ENCODE results near the gene PHF12. TPM values are rescaled to one million over a fixed set of nuclear protein-coding genes. Genes with fewer than 3 reads are reported as not detected.

PHF12 gene
- polyA plus RNA-seq, 1 donor = 33.5 TPM

- no peak for DNase-seq
These were observed 23.7 kb upstream of the PHF12 start for GRCh38 chr17:28975031-28975430.

DNA sequence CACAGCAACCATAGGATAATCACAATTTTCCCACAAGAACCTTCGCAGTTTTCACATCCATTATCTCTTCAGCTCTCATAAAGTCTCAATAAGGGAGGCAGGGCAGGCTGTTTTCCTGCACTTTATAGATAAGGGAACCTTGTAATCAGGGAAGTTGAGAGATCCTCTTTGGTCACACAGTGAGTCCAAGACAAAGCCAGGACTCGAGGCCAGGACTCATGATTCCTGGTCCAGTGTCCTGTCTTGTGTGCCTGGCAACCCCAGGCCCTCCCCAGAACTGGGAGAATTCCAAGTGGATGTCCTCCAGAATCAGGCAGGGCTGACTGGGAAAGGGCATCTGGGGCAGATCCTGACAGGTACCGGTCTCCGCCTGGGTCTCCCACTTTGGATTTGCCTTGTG lies 23.1 kb upstream of the PHF12 start:
- DNase-seq = no peak

DNA sequence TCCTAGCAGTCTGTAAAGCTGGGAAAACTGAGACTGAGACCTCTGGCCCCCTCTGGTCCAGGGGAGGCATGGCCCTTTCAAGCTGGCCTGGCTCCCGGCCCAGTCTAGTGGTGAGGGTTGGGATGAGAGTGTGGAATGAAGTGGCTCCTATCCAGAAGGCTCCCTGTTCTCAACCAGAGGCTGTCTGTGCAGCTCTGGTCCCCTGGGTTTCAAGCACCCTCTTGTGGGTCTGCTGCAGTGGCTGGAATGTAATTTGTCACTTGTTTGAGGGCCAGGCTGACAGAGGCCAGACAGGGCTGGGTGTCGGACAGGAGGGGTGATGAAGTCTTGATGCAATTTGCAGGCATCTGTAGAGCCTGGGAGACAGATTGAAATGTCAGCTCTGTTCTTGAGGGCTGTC lies 22.1 kb upstream of the PHF12 start:
- DNase-seq = no peak

GRCh38 chr17:28972437-28972836 lies 21.1 kb upstream of the PHF12 start:
- no peak for DNase-seq

GRCh38 chr17:28970879-28971278 lies 19.6 kb upstream of the PHF12 start:
- DNase-seq = peak; percentile 64

DNA sequence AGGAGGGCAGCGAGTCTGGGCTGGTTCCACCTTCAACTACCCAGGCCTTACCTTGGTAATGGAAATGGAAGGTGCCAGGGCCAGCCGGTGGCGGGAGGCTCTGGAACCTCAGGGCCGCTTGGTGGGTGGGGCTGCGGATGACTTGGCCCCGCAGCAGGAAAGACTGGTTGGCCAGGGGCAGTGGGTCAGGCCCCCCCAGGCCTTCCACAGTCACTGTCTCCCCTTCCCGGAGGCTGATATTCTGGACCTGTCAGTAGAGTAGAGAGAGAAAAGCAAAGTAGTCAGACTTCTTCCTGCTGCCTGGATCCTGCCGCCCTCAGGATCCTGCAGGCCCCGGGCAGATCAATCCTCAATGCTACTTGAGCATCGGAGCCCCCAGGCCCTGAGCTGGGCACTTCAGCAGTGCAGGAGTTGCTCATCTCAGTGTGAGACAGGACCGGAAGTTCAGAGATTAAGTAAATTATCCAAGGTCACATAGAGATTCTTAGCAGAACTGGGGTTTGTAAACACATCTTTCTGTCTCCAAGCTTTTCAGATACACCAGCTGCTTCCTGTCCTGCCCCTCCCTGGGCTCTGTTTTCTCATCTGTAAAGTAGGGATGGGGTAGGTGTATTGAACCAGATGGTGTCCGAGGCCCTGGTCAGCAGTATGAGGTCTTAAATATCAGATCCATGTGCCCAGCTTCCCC lies 18.5 kb upstream of the PHF12 start:
- no peak for DNase-seq

DNA sequence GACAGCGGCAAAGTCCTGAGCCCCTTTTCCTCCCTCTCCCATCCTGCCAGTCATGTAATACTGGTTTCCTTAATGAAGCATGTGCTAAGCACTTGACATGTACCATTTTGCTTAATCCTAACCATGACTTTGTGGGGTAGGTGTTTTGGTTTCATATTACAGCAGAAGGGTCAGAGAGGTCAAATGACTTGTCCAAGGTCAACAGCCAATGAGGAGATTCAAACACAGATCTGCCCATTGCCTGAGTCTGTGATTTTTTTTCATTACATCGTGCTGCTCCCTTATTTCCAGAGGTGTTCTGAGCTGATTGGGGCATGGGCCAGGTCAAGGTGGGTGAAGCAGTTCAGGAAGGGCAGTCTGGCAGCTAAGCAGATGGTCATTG lies 17.6 kb upstream of the PHF12 start:
- no peak for DNase-seq

- DNase-seq = no peak
These were observed 17.1 kb upstream of the PHF12 start for GRCh38 chr17:28968231-28968913.

DNA sequence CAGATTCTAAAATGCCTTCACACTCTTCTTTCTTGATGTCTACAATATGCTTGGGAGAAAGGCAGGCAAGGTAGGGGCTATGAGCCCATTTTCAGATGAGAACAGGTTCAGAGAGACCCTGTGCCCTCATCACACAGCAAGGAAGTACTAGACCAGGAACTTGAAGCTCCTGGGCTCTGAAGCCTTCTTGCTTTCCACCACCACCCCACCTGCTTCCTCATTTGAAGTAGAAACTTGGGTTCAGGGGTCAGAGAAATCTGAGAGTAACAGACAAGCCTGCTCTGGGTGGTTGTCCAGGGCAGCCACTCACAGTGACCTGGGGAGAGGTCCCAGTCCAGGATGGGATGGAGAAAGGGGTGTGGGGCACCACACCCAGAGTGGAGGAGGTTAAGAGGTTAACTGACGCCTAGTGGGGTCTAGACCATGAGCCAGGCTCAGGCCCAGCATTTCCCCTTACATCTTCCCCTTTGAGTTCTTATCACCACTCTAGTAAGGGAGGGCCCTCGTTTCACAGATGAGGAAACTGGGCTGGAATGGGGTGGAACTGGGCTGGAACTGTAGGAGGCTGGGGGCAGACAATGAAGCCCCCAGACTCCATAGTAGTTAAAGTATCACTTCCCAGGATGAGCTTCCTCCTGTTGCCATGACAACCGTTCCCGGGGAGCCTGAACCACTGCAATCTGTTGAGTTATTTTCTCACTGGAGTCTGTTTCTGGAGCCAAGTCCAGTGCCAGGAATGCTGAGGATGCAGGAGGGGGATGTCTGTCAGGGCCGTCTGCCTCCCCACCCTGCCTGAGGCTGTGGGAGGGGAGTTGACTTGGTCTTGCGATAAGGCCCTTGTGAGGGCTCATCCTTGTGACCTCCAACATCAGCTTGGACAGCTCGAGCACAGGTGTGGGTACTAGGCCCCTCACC lies 16.2 kb upstream of the PHF12 start:
- no peak for DNase-seq

DNA sequence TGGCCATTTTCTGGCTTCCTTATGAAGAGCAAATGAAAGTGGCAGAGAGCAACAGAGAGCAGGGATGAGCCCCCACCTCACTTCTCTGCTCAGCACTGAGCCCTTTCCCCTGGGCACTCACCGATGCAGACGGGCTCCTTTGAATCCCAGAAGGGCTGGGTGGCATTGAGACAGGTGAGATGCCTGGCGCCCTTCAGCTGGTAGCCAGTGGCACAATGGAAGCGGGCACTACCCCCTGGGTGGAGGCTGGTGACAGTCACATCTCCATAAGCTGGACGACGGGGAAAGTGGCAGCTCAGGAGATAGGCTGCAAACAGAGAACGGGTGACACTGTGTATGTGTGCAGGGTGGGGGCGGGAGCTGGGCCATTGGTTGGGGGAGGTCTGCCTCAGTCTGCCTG lies 12.5 kb upstream of the PHF12 start:
- DNase-seq = no peak

DNA sequence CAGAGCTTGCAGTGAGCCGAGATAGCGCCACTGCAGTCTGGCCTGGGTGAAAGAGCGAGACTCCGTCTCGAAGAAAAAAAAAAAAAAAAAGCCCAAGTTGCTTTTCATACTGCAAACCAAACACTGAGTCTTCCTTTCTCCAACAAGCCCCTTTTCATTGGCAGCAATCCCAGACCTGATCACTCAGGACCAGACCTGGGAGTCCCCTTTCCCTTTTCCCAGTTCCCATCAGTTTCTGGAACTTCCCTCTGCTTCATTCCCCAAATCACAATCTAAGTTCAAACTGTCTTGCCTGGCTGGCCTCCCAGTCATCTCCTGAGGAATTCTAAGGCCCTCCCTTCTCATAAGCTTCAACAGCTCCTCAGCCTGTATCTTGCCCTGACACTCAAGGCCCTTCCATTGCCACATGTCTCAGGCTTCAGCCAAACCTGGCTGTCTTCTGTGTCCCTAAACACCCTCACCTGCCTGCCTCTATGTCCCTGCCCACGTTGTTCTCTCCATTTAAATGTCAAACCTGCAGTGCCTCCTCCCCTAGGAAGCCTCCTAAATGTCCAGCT lies 11.8 kb upstream of the PHF12 start:
- no peak for DNase-seq

- no peak for DNase-seq
These were observed 10.1 kb upstream of the PHF12 start for GRCh38 chr17:28961391-28961790.

- DNase-seq = no peak
These were observed 9.1 kb upstream of the PHF12 start for GRCh38 chr17:28960256-28961061.

DNA sequence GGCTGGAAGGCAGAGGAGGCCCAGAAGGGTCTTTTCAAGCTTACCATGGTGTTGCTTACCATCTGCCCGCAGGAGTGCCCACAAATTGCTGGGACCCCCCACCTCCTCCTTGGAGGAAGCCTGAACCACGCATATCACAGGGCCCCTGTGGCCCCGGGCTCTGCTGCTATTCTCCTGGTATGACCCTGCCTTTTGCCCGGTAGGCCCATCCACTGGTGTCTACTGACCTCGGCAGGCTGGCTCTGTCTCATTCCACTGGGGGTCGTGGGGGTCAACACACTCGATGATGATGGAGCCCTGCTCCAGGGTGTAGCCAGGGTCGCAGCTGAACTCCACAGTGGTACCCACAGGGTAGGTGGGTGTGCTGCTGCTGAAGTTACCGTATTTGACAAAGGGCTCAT lies 8.2 kb upstream of the PHF12 start:
- no peak for DNase-seq

GRCh38 chr17:28958820-28959455 lies 7.6 kb upstream of the PHF12 start:
- no peak for DNase-seq

DNA sequence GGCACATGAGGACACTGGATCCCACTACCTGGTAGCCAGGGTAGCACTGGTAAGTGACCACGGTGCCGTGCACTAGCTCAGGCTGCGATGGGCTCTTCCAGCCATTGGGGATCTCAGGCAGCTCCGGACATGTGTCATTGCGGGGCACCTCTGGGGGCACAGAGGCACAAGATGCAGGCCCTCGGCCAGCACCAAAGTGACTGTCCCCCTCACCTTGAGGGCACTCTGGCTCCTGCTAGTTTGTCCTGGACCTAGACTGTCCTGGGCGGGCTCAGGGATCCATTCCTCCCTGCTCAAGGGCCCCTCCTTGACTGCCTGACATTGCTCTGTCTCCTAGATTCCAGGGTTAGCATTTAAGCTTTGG lies 6.7 kb upstream of the PHF12 start:
- no peak for DNase-seq

GRCh38 chr17:28957277-28957991 lies 6.1 kb upstream of the PHF12 start:
- no peak for DNase-seq

GRCh38 chr17:28956861-28957260 lies 5.5 kb upstream of the PHF12 start:
- DNase-seq = no peak

- no peak for DNase-seq
These were observed 4.8 kb upstream of the PHF12 start for GRCh38 chr17:28956112-28956511.

DNA sequence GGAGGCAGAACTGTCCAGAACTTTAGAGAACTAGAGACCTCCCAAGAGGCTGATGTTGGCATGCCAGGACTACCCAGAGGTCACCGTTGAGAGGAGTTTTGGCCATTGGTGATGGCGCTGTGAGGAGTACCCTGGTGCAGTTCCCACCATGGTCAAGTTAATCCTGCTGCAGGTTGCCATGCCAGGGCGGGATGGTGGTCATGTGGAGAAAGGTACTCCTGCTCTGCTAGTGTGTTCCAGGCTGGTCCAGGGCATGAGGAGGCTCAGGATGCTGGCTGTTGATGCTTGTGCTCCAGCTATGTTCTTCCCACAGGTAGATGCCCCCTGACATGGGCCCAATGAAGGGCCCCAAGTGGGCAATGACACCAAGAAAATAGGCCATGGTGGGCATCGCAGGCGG lies 4.1 kb upstream of the PHF12 start:
- no peak for DNase-seq

DNA sequence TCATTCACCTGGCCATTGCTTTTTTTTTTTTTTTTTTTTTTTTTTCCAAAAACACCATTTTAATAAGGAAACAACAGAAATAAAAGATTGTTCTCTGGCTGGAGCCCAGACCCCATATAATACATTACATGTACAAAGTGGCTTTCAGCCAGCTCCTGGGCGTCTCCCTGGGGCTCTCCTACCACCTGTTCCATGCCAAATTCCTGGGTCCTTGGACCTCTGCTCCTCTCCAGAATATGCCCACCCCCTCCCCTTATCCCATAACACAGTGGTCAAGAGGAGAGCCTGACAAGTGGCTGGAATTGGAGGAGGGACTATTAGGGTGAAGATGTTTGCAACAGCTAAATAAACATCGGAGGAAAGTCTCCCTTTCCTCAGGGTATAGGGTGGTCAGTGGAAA lies 3.6 kb upstream of the PHF12 start:
- no peak for DNase-seq
